GM23338 (cell line): ENCODE measurements around the gene MED14. TPM values are rescaled to one million over a fixed set of nuclear protein-coding genes. Genes with fewer than 3 reads are reported as not detected.

Experiments used
- ATAC-seq: fragments of 200-7000 bp; cut with Tn5 transposase; 3 replicates; pipeline ENCODE4 v1.9.1; 2020
- DNase-seq: peaks from one replicate; pipeline ENCODE4 v3.0.0-alpha.2; 2015; ENCODE audit warnings: low spot score
- H2AFZ ChIP-seq: fragments of 200-600 bp; sonication (generic); 2 replicates; pipeline ENCODE4 v1.8.0; 2016; ENCODE audit warnings: antibody characterized with exemption, mild to moderate bottlenecking, moderate library complexity
- H3F3A ChIP-seq: fragments of 200-600 bp; sonication (generic); replicated peaks from 2 replicates; pipeline ENCODE4 v1.8.0; 2017; ENCODE audit warnings: antibody characterized with exemption, mixed run types, low read depth
- H3K27ac ChIP-seq: fragments of 200-600 bp; sonication (generic); 2 replicates; pipeline ENCODE4 v1.6.1; 2016; ENCODE audit warnings: low read depth
- H3K27me3 ChIP-seq: fragments of 200-600 bp; sonication (generic); 2 replicates; pipeline ENCODE4 v1.8.0; 2016; ENCODE audit warnings: mild to moderate bottlenecking, mixed run types, moderate library complexity; ENCODE audit not compliant: insufficient read depth
- H3K36me3 ChIP-seq: fragments of 200-600 bp; sonication (generic); 2 replicates; pipeline ENCODE4 v1.8.0; 2016; ENCODE audit warnings: mild to moderate bottlenecking; ENCODE audit not compliant: insufficient read depth
- H3K4me1 ChIP-seq: fragments of 200-600 bp; sonication (generic); 2 replicates; pipeline ENCODE4 v1.8.0; 2016; ENCODE audit warnings: mild to moderate bottlenecking, moderate library complexity; ENCODE audit not compliant: insufficient read depth
- H3K4me2 ChIP-seq: fragments of 200-600 bp; sonication (generic); 2 replicates; pipeline ENCODE4 v1.7.1; 2017; ENCODE audit warnings: mixed run types
- H3K4me3 ChIP-seq: fragments of 200-600 bp; sonication (generic); 2 replicates; pipeline ENCODE4 v1.6.1; 2016; ENCODE audit warnings: mixed run types
- H3K79me2 ChIP-seq: fragments of 200-600 bp; sonication (generic); replicated peaks from 2 replicates; pipeline ENCODE4 v1.8.0; 2017; ENCODE audit warnings: mild to moderate bottlenecking; ENCODE audit not compliant: insufficient read depth
- H3K9me2 ChIP-seq: fragments of 200-600 bp; sonication (generic); 2 replicates; pipeline ENCODE4 v1.8.0; 2017; ENCODE audit not compliant: insufficient read depth
- H4K20me1 ChIP-seq: fragments of 200-600 bp; sonication (generic); replicated peaks from 2 replicates; pipeline ENCODE4 v1.8.0; 2017; ENCODE audit warnings: mild to moderate bottlenecking; ENCODE audit not compliant: insufficient read depth
- H3K27ac Mint-ChIP-seq: 2 replicates; pipeline ENCODE4 v1.8.0; 2020; ENCODE audit warnings: inconsistent platforms, mild to moderate bottlenecking, moderate library complexity, mixed read lengths
- H3K27me3 Mint-ChIP-seq: 3 replicates; pipeline ENCODE4 v1.8.0; 2022; ENCODE audit warnings: low read depth, mild to moderate bottlenecking, moderate library complexity, mixed read lengths, inconsistent platforms; ENCODE audit not compliant: insufficient read depth, poor library complexity
- H3K36me3 Mint-ChIP-seq: 3 replicates; pipeline ENCODE4 v1.8.0; 2021; ENCODE audit warnings: low read depth, mild to moderate bottlenecking, inconsistent platforms, moderate library complexity, mixed read lengths
- H3K4me1 Mint-ChIP-seq: 3 replicates; pipeline ENCODE4 v1.8.0; 2020; ENCODE audit warnings: mild to moderate bottlenecking, inconsistent platforms, mixed read lengths
- H3K4me3 Mint-ChIP-seq: 3 replicates; pipeline ENCODE4 v1.8.0; 2021; ENCODE audit warnings: moderate library complexity, mild to moderate bottlenecking, inconsistent platforms, mixed read lengths
- H3K9me3 Mint-ChIP-seq: 3 replicates; pipeline ENCODE4 v1.8.0; 2020; ENCODE audit warnings: moderate library complexity, mild to moderate bottlenecking, inconsistent platforms, mixed read lengths
- CREB1 ChIP-seq: fragments of 250-450 bp; sonication (Bioruptor Pico); IDR thresholded peaks from 2 replicates; pipeline ENCODE4 v1.5.0; 2020; ENCODE audit warnings: low read depth, mild to moderate bottlenecking, moderate library complexity
- CTCF ChIP-seq, 2 experiments: fragments of 200-600 bp in 1 of 2; sonication (generic) in 1 of 2; conservative IDR thresholded peaks; 2 replicates each; pipeline versions ENCODE4 v1.5.1 to v1.6.1; 2016 to 2017; ENCODE audit warnings: antibody characterized with exemption in 2 of 2, low read depth in 2 of 2, mild to moderate bottlenecking in 2 of 2, moderate library complexity in 1 of 2
- ETS1 ChIP-seq: IDR thresholded peaks from 2 replicates; pipeline ENCODE4 v1.6.1; 2016; ENCODE audit warnings: antibody characterized with exemption
- EZH2 ChIP-seq: fragments of 200-600 bp; sonication (generic); IDR thresholded peaks from one replicate; pipeline ENCODE4 v1.8.0; 2017; ENCODE audit warnings: antibody characterized with exemption, mild to moderate bottlenecking, low read depth; ENCODE audit not compliant: unreplicated experiment
- EZH2phosphoT487 ChIP-seq: fragments of 200-600 bp; sonication (generic); IDR thresholded peaks from one replicate; pipeline ENCODE4 v1.8.1; 2018; ENCODE audit warnings: antibody characterized with exemption; ENCODE audit not compliant: unreplicated experiment
- JUNB ChIP-seq: IDR thresholded peaks from one replicate; pipeline ENCODE4 v1.6.1; 2016; ENCODE audit warnings: antibody characterized with exemption; ENCODE audit not compliant: unreplicated experiment
- POLR2AphosphoS5 ChIP-seq: IDR thresholded peaks from 2 replicates; pipeline ENCODE4 v1.6.1; 2016; ENCODE audit warnings: antibody characterized with exemption, low read depth
- STAT1 ChIP-seq: IDR thresholded peaks from one replicate; pipeline ENCODE4 v1.6.1; 2016; ENCODE audit warnings: antibody characterized with exemption; ENCODE audit not compliant: unreplicated experiment
- ZNF114 ChIP-seq: fragments of 250-450 bp; sonication (Bioruptor Pico); IDR thresholded peaks from 2 replicates; pipeline ENCODE4 v1.5.0; 2020; ENCODE audit warnings: mild to moderate bottlenecking, moderate library complexity
- ZNF331 ChIP-seq: fragments of 250-450 bp; sonication (Bioruptor Pico); IDR thresholded peaks from 2 replicates; pipeline ENCODE4 v1.5.0; 2020; ENCODE audit warnings: low read depth, mild to moderate bottlenecking, moderate library complexity
- ZNF462 ChIP-seq: fragments of 250-450 bp; sonication (Bioruptor Pico); IDR thresholded peaks from 2 replicates; pipeline ENCODE4 v1.5.0; 2020; ENCODE audit warnings: mild to moderate bottlenecking, moderate library complexity
- polyA plus RNA-seq: library from polyadenylated mRNA; unstranded; fragments of >200 nt; fragmentation: Nextera tagmentation; extraction: Ambion mirVana; gene quantifications from 2 replicates; pipeline ENCODE4 v1.2.1, GENCODE V29; 2016
- total RNA-seq: library from RNA; depleted of rRNA; stranded (reverse); fragments of >200 nt; shearing (Covaris generic); gene quantifications from 2 replicates; pipeline ENCODE4 v1.2.3, GENCODE V29; 2014

The MED14 gene
- total and polyA plus RNA-seq, 2 experiments from 2014 or later: 29.8 to 99.3 TPM

- no peaks in the 10 kb centered on the region for H3K36me3 ChIP-seq
- H3K4me3 ChIP-seq: no peak overlapping the region
- no peak overlapping the region for H3K4me2 ChIP-seq
- no peak overlapping the region for H2AFZ ChIP-seq
- Mint-ChIP-seq H3K36me3 (no peaks in the 10 kb centered on the region), H3K27me3 (no peaks in the 10 kb centered on the region), H3K9me3 (no peaks in the 10 kb centered on the region), H3K4me3 (no peak overlapping the region), H3K4me1 (peaks cover 1% of the 10 kb centered on the region; the same call in 1 of the 3 replicates), H3K27ac (no peak overlapping the region)
- H3K4me1 ChIP-seq: no peaks in the 10 kb centered on the region
- TF ChIP-seq STAT1: no peak
- TF ChIP-seq JUNB: no peak
- no peak for TF ChIP-seq CTCF (conservative IDR thresholded peaks at IDR 0.05; ENCODE audit: low read depth in 2 of 2)
- H3K79me2 ChIP-seq: no peaks in the 10 kb centered on the region
- H3K27me3 ChIP-seq: no peaks in the 10 kb centered on the region
- peaks cover 6% of the 10 kb centered on the region for H3F3A ChIP-seq
- ATAC-seq (no peak), DNase-seq (no peak)
- no peak overlapping the region for H3K27ac ChIP-seq
- no peaks in the 10 kb centered on the region for H4K20me1 ChIP-seq
- H3K9me2 ChIP-seq: no peaks in the 10 kb centered on the region
Observed at GRCh38 chrX:40612511-40612910, 122.8 kb downstream of the MED14 start.

- no peak overlapping the region for H2AFZ ChIP-seq
- no peaks in the 10 kb centered on the region for H3K36me3 ChIP-seq
- H4K20me1 ChIP-seq: no peaks in the 10 kb centered on the region
- H3K27me3 ChIP-seq: no peaks in the 10 kb centered on the region
- H3K4me1 ChIP-seq: no peaks in the 10 kb centered on the region
- ATAC-seq (no peak), DNase-seq (no peak)
- H3K4me3 ChIP-seq: no peak overlapping the region
- H3K9me2 ChIP-seq: no peaks in the 10 kb centered on the region
- no peak overlapping the region for H3K4me2 ChIP-seq
- no peak overlapping the region for H3K27ac Mint-ChIP-seq
- no peak overlapping the region for H3K27ac ChIP-seq
- no peaks in the 10 kb centered on the region for H3K27me3 Mint-ChIP-seq
- no peaks in the 10 kb centered on the region for H3K79me2 ChIP-seq
- H3K4me3 Mint-ChIP-seq: no peak overlapping the region
- no peaks in the 10 kb centered on the region for H3K4me1 Mint-ChIP-seq
- 0 out of 3 replicates have a peak, but pooled peaks cover 7% of the 10 kb centered on the region for H3K36me3 Mint-ChIP-seq
- no peaks in the 10 kb centered on the region for H3F3A ChIP-seq
- no peaks in the 10 kb centered on the region for H3K9me3 Mint-ChIP-seq
- TF ChIP-seq POLR2AphosphoS5: no peak
- TF ChIP-seq CTCF (conservative IDR thresholded peaks at IDR 0.05; ENCODE audit: low read depth in 2 of 2): no peak
- TF ChIP-seq ZNF462 (CRISPR knock-in tag): no peak
- no peak for TF ChIP-seq EZH2
- TF ChIP-seq EZH2phosphoT487: no peak
- no peak for TF ChIP-seq ZNF331 (CRISPR knock-in tag)
- no peak for TF ChIP-seq ZNF114 (CRISPR knock-in tag)
- no peak for TF ChIP-seq CREB1 (CRISPR knock-in tag)
- TF ChIP-seq ETS1: no peak
- no peak for TF ChIP-seq JUNB
Observed at GRCh38 chrX:40607381-40607780, 128.0 kb downstream of the MED14 start.
